SK-N-SH (cell line): Measurements from ENCODE around the gene SPTSSB. TPM values are rescaled to one million over a fixed set of nuclear protein-coding genes. Genes with fewer than 3 reads are reported as not detected.

ENCODE experiments used
- CTCF ChIA-PET: fragments of 300-600, 350-600 bp; formaldehyde crosslinking; extraction: SDS; loops from one replicate; lab custom pipeline; 2021; lab: Yijun Ruan, JAX
- POLR2A ChIA-PET: fragments of 350-600 bp; sonication (Branson Sonifier 250); formaldehyde crosslinking; extraction: SDS; loops from one replicate; lab custom pipeline; 2020; ENCODE audit warnings: antibody characterized with exemption, inconsistent platforms; lab: Yijun Ruan, JAX
- DNase-seq: peaks from one replicate; pipeline ENCODE4 v3.0.0; 2012
- H2AFZ ChIP-seq: fragments of 200-600 bp; sonication (generic); 2 replicates; pipeline ENCODE4 v1.8.1; 2016; ENCODE audit warnings: antibody characterized with exemption, mild to moderate bottlenecking, low read depth
- H3F3A ChIP-seq: fragments of 200-600 bp; sonication (generic); replicated peaks from 2 replicates; pipeline ENCODE3; 2016; ENCODE audit warnings: antibody characterized with exemption, mild to moderate bottlenecking; ENCODE audit not compliant: insufficient read depth
- H3K27ac ChIP-seq, 2 experiments: fragments of 200-500 bp in 1 of 2; fragments of 200-600 bp in 1 of 2; sonication (Bioruptor generic) in 1 of 2; sonication (generic), shearing (Covaris generic) in 1 of 2; 2 replicates each; pipeline versions ENCODE4 v1.5.1 to v1.6.1; 2014 to 2016; ENCODE audit warnings: low read depth in 2 of 2, inconsistent platforms in 1 of 2, low read length in 1 of 2, mild to moderate bottlenecking in 1 of 2, mixed read lengths in 1 of 2
- H3K27me3 ChIP-seq: fragments of 200-600 bp; sonication (generic), shearing (Covaris generic); 2 replicates; pipeline ENCODE4 v1.6.1; 2016; ENCODE audit warnings: mixed run types; ENCODE audit not compliant: insufficient read depth
- H3K36me3 ChIP-seq, 2 experiments: fragments of 200-500 bp in 1 of 2; fragments of 200-600 bp in 1 of 2; sonication (Bioruptor generic) in 1 of 2; sonication (generic) in 1 of 2; replicated peaks in 1 of 2; 2 replicates each; pipeline versions ENCODE3 to v1.5.1; 2014 to 2016; ENCODE audit warnings: low read length in 1 of 2, mild to moderate bottlenecking in 1 of 2; ENCODE audit not compliant: insufficient read depth in 2 of 2, control insufficient read depth in 1 of 2
- H3K4me1 ChIP-seq, 2 experiments: fragments of 200-500 bp in 1 of 2; fragments of 200-600 bp in 1 of 2; sonication (Bioruptor generic) in 1 of 2; sonication (generic), shearing (Covaris generic) in 1 of 2; 2 replicates each; pipeline versions ENCODE4 v1.5.1 to v1.6.1; 2014 to 2016; ENCODE audit warnings: low read depth in 1 of 2, low read length in 1 of 2, mixed run types in 1 of 2; ENCODE audit not compliant: insufficient read depth in 2 of 2, control insufficient read depth in 1 of 2
- H3K4me2 ChIP-seq: fragments of 200-600 bp; sonication (generic), shearing (Covaris generic); 2 replicates; pipeline ENCODE4 v1.6.1; 2017; ENCODE audit warnings: mixed run types
- H3K4me3 ChIP-seq, 2 experiments: fragments of 200-500 bp in 1 of 2; fragments of 200-600 bp in 1 of 2; sonication (Bioruptor generic) in 1 of 2; sonication (generic), shearing (Covaris generic) in 1 of 2; 2 replicates each; pipeline versions ENCODE4 v1.5.1 to v1.8.1; 2014 to 2016; ENCODE audit warnings: low read depth in 2 of 2, inconsistent platforms in 1 of 2, low read length in 1 of 2, mild to moderate bottlenecking in 1 of 2, mixed read lengths in 1 of 2, moderate library complexity in 1 of 2
- H3K79me2 ChIP-seq: fragments of 200-600 bp; sonication (generic); 2 replicates; pipeline ENCODE4 v1.8.1; 2017; ENCODE audit warnings: mild to moderate bottlenecking; ENCODE audit not compliant: insufficient read depth
- H3K9ac ChIP-seq: fragments of 200-600 bp; sonication (generic); 2 replicates; pipeline ENCODE4 v1.6.1; 2017; ENCODE audit warnings: mixed run types
- H3K9me2 ChIP-seq: fragments of 200-600 bp; sonication (generic); 2 replicates; pipeline ENCODE4 v1.6.1; 2017; ENCODE audit warnings: mixed run types
- H3K9me3 ChIP-seq: fragments of 200-600 bp; sonication (generic); 2 replicates; pipeline ENCODE4 v1.6.1; 2017; ENCODE audit warnings: mixed run types, mild to moderate bottlenecking, moderate library complexity
- H4K20me1 ChIP-seq: fragments of 200-600 bp; sonication (generic); 2 replicates; pipeline ENCODE4 v1.6.1; 2017; ENCODE audit warnings: mild to moderate bottlenecking, mixed run types; ENCODE audit not compliant: insufficient read depth
- EP300 ChIP-seq, 2 experiments: IDR thresholded peaks; 2 replicates each; pipeline versions ENCODE4 v1.4.0 to v1.6.1; 2012; ENCODE audit warnings: borderline replicate concordance in 1 of 2, low read depth in 1 of 2, low read length in 1 of 2
- FOXJ3 ChIP-seq: sonication (generic); formaldehyde crosslinking; IDR thresholded peaks from 2 replicates; pipeline ENCODE4 v1.5.1; 2020; ENCODE audit warnings: mild to moderate bottlenecking, missing genetic modification reagents
- GATA2 ChIP-seq: sonication (generic); formaldehyde crosslinking; IDR thresholded peaks from 2 replicates; pipeline ENCODE4 v1.5.0; 2020; ENCODE audit warnings: mild to moderate bottlenecking, missing genetic modification reagents
- NFIC ChIP-seq: IDR thresholded peaks from 2 replicates; pipeline ENCODE4 v1.4.0; 2012; ENCODE audit warnings: borderline replicate concordance
- POLR2AphosphoS5 ChIP-seq: IDR thresholded peaks from 2 replicates; pipeline ENCODE4 v1.6.1; 2012; ENCODE audit warnings: low read depth, low read length
- SIN3A ChIP-seq: IDR thresholded peaks from 2 replicates; pipeline ENCODE4 v1.6.1; 2012; ENCODE audit warnings: low read depth, mild to moderate bottlenecking, low read length, moderate library complexity, borderline replicate concordance
- WGBS: methylation state at CpG from one replicate; pipeline ENCODE4 v1.1.6; 2017; ENCODE audit warnings: low lambda C conversion rate; 5-methylcytosine and 5-hydroxymethylcytosine counted together
- polyA plus RNA-seq, 3 experiments: library from polyadenylated mRNA; depleted of rRNA; stranded (reverse); fragments of >200 nt; gene quantifications; 2 replicates each; pipeline ENCODE4 v1.2.3, GENCODE V29; 2012
- TF ChIP-seq, protein P1 (sequence below): IDR thresholded peaks from 2 replicates; pipeline ENCODE4; 2012
- TF ChIP-seq, protein P2 (sequence below): IDR thresholded peaks from 2 replicates; pipeline ENCODE4 v1.4.0; 2012; ENCODE audit warnings: low read depth, borderline replicate concordance
- TF ChIP-seq, protein P3 (sequence below): IDR thresholded peaks from 2 replicates; pipeline ENCODE4 v1.4.0; 2012; ENCODE audit warnings: low read depth, borderline replicate concordance
- TF ChIP-seq, protein P4 (sequence below): IDR thresholded peaks from 2 replicates; pipeline ENCODE4 v1.6.1; 2012; ENCODE audit warnings: mild to moderate bottlenecking, low read depth, low read length, moderate library complexity

SPTSSB gene
- polyA plus RNA-seq, 1 of the 3 experiments (the other 2 are of a cell fraction) = 0.07 TPM

DNA sequence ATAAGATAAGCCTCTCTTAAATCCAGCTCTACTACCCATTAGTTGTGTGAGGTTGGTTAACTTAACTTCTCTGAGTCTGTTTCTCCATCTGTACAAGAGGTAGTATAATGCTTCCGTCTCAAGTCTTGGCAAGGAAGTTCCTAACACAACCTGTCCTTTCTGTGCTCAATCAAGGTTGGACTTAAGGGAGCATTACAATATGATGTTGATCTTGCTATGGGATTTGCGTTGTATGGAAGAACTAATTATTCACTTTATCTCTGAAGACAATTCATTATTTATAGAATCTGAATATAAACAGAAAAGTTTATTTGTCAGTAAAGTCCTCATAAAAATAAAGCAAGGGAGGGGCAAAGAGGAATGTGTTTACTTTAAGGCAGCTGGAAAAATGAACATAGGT is 18.9 kb upstream of the SPTSSB start (continued):
- TF ChIP-seq, protein P1, sequence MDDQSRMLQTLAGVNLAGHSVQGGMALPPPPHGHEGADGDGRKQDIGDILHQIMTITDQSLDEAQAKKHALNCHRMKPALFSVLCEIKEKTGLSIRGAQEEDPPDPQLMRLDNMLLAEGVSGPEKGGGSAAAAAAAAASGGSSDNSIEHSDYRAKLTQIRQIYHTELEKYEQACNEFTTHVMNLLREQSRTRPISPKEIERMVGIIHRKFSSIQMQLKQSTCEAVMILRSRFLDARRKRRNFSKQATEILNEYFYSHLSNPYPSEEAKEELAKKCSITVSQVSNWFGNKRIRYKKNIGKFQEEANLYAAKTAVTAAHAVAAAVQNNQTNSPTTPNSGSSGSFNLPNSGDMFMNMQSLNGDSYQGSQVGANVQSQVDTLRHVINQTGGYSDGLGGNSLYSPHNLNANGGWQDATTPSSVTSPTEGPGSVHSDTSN = no peak
- TF ChIP-seq EP300 (IDR thresholded peaks at IDR 0.05; ENCODE audit: borderline replicate concordance in 1 of 2, low read depth in 1 of 2, low read length in 1 of 2) (no peak), POLR2AphosphoS5 (no peak), NFIC (no peak), GATA2 (CRISPR knock-in tag) (no peak), FOXJ3 (CRISPR knock-in tag) (no peak)
- TF ChIP-seq, protein P2, sequence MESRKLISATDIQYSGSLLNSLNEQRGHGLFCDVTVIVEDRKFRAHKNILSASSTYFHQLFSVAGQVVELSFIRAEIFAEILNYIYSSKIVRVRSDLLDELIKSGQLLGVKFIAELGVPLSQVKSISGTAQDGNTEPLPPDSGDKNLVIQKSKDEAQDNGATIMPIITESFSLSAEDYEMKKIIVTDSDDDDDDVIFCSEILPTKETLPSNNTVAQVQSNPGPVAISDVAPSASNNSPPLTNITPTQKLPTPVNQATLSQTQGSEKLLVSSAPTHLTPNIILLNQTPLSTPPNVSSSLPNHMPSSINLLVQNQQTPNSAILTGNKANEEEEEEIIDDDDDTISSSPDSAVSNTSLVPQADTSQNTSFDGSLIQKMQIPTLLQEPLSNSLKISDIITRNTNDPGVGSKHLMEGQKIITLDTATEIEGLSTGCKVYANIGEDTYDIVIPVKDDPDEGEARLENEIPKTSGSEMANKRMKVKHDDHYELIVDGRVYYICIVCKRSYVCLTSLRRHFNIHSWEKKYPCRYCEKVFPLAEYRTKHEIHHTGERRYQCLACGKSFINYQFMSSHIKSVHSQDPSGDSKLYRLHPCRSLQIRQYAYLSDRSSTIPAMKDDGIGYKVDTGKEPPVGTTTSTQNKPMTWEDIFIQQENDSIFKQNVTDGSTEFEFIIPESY = no peak
- TF ChIP-seq, protein P3, sequence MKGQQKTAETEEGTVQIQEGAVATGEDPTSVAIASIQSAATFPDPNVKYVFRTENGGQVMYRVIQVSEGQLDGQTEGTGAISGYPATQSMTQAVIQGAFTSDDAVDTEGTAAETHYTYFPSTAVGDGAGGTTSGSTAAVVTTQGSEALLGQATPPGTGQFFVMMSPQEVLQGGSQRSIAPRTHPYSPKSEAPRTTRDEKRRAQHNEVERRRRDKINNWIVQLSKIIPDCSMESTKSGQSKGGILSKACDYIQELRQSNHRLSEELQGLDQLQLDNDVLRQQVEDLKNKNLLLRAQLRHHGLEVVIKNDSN = no peak
- TF ChIP-seq, protein P4, sequence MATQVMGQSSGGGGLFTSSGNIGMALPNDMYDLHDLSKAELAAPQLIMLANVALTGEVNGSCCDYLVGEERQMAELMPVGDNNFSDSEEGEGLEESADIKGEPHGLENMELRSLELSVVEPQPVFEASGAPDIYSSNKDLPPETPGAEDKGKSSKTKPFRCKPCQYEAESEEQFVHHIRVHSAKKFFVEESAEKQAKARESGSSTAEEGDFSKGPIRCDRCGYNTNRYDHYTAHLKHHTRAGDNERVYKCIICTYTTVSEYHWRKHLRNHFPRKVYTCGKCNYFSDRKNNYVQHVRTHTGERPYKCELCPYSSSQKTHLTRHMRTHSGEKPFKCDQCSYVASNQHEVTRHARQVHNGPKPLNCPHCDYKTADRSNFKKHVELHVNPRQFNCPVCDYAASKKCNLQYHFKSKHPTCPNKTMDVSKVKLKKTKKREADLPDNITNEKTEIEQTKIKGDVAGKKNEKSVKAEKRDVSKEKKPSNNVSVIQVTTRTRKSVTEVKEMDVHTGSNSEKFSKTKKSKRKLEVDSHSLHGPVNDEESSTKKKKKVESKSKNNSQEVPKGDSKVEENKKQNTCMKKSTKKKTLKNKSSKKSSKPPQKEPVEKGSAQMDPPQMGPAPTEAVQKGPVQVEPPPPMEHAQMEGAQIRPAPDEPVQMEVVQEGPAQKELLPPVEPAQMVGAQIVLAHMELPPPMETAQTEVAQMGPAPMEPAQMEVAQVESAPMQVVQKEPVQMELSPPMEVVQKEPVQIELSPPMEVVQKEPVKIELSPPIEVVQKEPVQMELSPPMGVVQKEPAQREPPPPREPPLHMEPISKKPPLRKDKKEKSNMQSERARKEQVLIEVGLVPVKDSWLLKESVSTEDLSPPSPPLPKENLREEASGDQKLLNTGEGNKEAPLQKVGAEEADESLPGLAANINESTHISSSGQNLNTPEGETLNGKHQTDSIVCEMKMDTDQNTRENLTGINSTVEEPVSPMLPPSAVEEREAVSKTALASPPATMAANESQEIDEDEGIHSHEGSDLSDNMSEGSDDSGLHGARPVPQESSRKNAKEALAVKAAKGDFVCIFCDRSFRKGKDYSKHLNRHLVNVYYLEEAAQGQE = no peak

DNA sequence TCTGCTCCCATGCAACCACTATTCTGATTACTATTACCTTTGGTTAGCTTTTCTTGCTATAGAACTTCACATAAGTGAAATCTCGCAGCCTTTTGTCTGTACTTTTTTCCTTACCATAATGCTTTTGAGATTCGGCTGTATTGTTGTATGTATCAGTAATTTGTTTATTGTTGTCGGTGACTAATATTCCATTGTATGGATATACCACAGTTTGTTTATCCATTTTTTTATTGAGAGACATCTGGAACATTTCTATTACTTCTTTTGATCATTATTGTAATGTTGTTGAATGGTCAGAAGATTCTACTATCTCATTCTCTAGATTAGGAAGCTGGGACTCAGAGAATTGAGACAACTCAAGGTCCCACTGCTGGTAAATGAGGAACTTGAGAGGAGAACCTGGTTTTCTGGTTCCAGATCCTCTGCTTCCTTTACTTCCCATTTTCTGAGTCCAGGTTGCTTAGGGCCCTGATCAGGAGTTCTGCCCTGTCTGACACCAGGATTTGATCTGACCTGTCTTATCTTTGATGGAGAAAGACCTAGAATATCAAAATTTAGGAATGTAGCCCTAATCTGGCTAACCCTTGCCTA is 18.2 kb upstream of the SPTSSB start:
- H3K9me2 ChIP-seq = no peaks in the 10 kb centered on the region
- no peaks in the 10 kb centered on the region for H3K79me2 ChIP-seq
- no peaks in the 10 kb centered on the region for H3K4me1 ChIP-seq
- ChIA-PET CTCF (no interaction called here), POLR2A (no interaction called here)
- no peaks in the 10 kb centered on the region for H3F3A ChIP-seq
- DNase-seq = no peak
- TF ChIP-seq EP300 (IDR thresholded peaks at IDR 0.05; ENCODE audit: borderline replicate concordance in 1 of 2, low read depth in 1 of 2, low read length in 1 of 2) (no peak), SIN3A (no peak)
- H3K4me3 ChIP-seq = no peak overlapping the region
- no peak overlapping the region for H3K4me2 ChIP-seq
- no peaks in the 10 kb centered on the region for H3K27me3 ChIP-seq
- H3K9me3 ChIP-seq = no peaks in the 10 kb centered on the region
- no peak overlapping the region for H3K9ac ChIP-seq
- no peaks in the 10 kb centered on the region for H4K20me1 ChIP-seq
- no peak overlapping the region for H3K27ac ChIP-seq
- 37% methylated on average over 3 of the region's 3 CpGs for WGBS
- H3K36me3 ChIP-seq = no peaks in the 10 kb centered on the region
- H2AFZ ChIP-seq = no peak overlapping the region
